ENCODE results near the gene FAM229A.

DNA sequence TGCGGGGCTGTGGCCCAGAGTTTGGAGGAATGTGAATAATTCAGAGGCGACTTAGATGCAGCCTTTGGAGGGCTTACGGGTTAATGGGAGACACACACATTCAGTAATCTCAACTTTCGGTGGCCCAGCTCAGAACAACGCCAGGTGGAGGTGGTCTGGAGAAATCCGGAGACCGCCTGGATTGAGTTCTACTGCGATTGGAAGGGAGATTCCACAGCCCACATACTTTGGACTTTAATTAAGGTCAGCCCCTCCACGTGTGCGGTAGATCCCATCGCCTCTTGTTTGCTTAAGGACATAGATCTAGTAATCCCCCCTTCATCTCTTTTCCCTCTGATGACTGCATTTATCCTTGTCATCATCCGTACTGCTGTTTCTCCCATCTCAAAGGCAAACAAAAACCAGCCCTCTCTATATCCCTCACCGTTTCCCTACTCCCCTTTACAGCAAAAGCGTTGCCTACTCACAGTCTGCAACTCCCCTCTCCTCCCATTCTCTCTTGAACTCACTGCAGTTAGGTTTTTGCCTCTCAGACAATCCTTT lies 32.7 kb upstream of the FAM229A start:
- TF ChIP-seq, protein P1, sequence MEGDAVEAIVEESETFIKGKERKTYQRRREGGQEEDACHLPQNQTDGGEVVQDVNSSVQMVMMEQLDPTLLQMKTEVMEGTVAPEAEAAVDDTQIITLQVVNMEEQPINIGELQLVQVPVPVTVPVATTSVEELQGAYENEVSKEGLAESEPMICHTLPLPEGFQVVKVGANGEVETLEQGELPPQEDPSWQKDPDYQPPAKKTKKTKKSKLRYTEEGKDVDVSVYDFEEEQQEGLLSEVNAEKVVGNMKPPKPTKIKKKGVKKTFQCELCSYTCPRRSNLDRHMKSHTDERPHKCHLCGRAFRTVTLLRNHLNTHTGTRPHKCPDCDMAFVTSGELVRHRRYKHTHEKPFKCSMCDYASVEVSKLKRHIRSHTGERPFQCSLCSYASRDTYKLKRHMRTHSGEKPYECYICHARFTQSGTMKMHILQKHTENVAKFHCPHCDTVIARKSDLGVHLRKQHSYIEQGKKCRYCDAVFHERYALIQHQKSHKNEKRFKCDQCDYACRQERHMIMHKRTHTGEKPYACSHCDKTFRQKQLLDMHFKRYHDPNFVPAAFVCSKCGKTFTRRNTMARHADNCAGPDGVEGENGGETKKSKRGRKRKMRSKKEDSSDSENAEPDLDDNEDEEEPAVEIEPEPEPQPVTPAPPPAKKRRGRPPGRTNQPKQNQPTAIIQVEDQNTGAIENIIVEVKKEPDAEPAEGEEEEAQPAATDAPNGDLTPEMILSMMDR (IDR thresholded peaks at IDR 0.05; ENCODE audit: low read depth, low read length, missing input control): no peak
- TF ChIP-seq, protein P2, sequence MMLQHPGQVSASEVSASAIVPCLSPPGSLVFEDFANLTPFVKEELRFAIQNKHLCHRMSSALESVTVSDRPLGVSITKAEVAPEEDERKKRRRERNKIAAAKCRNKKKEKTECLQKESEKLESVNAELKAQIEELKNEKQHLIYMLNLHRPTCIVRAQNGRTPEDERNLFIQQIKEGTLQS (IDR thresholded peaks at IDR 0.05): no peak
- TF ChIP-seq, protein P3, sequence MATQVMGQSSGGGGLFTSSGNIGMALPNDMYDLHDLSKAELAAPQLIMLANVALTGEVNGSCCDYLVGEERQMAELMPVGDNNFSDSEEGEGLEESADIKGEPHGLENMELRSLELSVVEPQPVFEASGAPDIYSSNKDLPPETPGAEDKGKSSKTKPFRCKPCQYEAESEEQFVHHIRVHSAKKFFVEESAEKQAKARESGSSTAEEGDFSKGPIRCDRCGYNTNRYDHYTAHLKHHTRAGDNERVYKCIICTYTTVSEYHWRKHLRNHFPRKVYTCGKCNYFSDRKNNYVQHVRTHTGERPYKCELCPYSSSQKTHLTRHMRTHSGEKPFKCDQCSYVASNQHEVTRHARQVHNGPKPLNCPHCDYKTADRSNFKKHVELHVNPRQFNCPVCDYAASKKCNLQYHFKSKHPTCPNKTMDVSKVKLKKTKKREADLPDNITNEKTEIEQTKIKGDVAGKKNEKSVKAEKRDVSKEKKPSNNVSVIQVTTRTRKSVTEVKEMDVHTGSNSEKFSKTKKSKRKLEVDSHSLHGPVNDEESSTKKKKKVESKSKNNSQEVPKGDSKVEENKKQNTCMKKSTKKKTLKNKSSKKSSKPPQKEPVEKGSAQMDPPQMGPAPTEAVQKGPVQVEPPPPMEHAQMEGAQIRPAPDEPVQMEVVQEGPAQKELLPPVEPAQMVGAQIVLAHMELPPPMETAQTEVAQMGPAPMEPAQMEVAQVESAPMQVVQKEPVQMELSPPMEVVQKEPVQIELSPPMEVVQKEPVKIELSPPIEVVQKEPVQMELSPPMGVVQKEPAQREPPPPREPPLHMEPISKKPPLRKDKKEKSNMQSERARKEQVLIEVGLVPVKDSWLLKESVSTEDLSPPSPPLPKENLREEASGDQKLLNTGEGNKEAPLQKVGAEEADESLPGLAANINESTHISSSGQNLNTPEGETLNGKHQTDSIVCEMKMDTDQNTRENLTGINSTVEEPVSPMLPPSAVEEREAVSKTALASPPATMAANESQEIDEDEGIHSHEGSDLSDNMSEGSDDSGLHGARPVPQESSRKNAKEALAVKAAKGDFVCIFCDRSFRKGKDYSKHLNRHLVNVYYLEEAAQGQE (IDR thresholded peaks at IDR 0.05): peak; percentile 90
- no peak for TF ChIP-seq JUND (IDR thresholded peaks at IDR 0.05)
